IMR-90 (cell line): Measurements from ENCODE around the gene DLL3.

Source experiments
- POLR2A ChIP-seq: IDR thresholded peaks from 2 replicates; pipeline ENCODE4 v1.6.1; 2012; ENCODE audit warnings: mild to moderate bottlenecking, low read depth, low read length
- TF ChIP-seq, protein P1 (sequence below): conservative IDR thresholded peaks from 2 replicates; pipeline ENCODE4 v1.5.1; 2012; ENCODE audit warnings: mild to moderate bottlenecking, low read depth, low read length, improper control_type of control experiment

DNA sequence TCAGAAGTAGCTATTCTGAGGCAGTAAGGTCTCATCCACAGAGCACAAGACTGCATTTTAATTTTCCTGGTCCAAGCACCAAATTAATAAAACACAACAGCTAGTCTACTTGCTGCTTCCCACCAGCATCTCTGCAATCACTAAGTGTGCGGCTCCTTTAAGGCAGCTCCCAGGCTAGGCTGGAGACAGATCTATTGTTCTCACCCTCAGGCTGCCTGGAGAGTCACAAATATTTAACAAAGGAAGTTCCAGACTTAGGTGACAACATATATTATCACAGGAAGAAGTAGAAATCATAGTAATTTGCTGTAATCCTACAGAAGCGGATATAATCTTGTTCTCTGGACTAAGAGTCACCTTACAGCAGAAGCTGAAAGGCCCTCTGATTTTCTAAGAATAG lies 43.5 kb downstream of the DLL3 start:
- no peak for TF ChIP-seq POLR2A
- TF ChIP-seq, protein P1, sequence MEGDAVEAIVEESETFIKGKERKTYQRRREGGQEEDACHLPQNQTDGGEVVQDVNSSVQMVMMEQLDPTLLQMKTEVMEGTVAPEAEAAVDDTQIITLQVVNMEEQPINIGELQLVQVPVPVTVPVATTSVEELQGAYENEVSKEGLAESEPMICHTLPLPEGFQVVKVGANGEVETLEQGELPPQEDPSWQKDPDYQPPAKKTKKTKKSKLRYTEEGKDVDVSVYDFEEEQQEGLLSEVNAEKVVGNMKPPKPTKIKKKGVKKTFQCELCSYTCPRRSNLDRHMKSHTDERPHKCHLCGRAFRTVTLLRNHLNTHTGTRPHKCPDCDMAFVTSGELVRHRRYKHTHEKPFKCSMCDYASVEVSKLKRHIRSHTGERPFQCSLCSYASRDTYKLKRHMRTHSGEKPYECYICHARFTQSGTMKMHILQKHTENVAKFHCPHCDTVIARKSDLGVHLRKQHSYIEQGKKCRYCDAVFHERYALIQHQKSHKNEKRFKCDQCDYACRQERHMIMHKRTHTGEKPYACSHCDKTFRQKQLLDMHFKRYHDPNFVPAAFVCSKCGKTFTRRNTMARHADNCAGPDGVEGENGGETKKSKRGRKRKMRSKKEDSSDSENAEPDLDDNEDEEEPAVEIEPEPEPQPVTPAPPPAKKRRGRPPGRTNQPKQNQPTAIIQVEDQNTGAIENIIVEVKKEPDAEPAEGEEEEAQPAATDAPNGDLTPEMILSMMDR, result no peak
